ENCODE data around the gene GP5. TPM values are rescaled to one million over a fixed set of nuclear protein-coding genes. Genes with fewer than 3 reads are reported as not detected.

GP5 gene
- total RNA-seq, 2 experiments from 2014 or later = 0.62 to 0.64 TPM

DNA sequence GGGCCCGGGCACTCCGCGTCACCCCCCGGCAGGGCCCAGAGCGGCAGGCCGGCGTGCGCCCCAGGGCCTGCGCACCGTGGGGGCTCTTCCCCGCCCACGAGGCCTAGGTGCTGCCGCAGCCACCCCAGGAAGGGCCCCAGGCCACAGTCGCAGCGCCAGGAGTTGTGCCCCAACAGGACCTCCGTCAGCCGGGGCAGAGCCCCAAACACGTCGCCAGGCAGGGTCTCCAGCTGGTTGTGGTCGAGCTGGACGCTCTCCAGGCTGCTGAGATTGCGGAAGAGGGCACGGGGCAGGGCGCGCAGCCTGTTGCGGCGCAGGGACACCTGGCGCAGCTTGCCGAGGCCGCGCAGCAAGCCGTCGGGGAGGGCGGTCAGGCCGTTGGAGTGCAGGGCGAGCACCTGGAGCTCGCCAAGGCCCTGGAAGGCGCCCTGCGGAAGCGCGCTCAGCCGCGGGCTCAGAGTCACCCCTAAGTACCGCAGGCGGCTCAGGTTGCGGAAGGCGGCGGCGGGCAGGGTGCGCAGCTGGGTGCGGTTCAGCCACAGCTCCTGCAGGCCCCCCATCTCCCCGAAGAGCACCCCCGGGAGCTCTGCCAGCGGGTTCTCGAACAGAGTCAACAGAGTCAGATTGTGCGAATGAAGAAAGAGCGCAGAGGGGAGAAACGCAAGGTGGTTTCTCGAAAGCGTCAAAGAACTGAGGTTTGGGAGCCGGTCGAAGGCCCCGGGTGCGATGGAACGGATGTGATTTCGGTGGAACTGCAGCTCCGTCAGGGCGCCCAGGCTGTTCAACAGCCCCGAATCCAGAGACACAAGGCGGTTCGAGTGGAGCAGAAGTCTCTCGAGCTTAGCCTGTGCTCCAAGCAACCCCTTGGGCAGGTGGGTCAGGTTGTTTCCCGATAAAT is 2.0 kb downstream of the GP5 start:
- intact Hi-C loops (cut with micrococcal nuclease) = loop anchor here (1.0 to 5.0 kb wide), 8 partner anchors 52 to 620 kb away; partner anchors contain the start of genes ATP13A3, HES1 and TMEM44
- CTCF ChIA-PET = interaction anchor here (1.0 to 15.7 kb wide), 6 partner anchors 10 to 117 kb away, joined by 3 to 166 read pairs (median 17); no protein-coding TSS in a partner anchor
- H3K27ac Mint-ChIP-seq = no peak overlapping the region
- peaks cover 53% of the 10 kb centered on the region for H3K4me1 Mint-ChIP-seq (ENCODE audit: low read depth)
- H3K4me3 Mint-ChIP-seq = peak overlapping the region; percentile 76
- DNase-seq = peak; percentile 55
- no peaks in the 10 kb centered on the region for H3K9me3 Mint-ChIP-seq
- no peaks in the 10 kb centered on the region for H3K36me3 Mint-ChIP-seq (ENCODE audit: low read depth)
- H3K27me3 Mint-ChIP-seq (ENCODE audit: low read depth) = peaks cover 5% of the 10 kb centered on the region

DNA sequence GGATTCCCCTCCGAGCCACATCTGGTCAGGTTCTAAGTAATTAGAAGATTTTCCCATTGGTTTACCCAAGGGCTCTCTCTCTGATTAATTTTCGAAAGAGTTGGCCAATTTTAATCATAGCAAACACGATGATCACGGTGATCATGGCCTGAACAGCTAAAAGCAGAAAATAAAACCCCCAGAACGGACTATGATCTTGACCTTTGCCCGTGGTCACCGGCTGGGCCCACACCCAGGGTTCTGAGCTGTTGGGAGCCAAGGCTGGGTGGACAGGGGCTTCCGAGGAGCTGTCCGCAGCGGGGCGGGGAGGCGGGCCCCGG is 2.6 kb downstream of the GP5 start:
- Mint-ChIP-seq H3K4me1 (ENCODE audit: low read depth) (peaks cover 53% of the 10 kb centered on the region), H3K27me3 (ENCODE audit: low read depth) (peaks cover 5% of the 10 kb centered on the region), H3K9me3 (peaks cover 1% of the 10 kb centered on the region), H3K36me3 (ENCODE audit: low read depth) (no peaks in the 10 kb centered on the region), H3K27ac (peak overlapping the region; percentile 19), H3K4me3 (peak overlapping the region; percentile 42)
- CTCF ChIA-PET = interaction anchor here (1.2 to 15.7 kb wide), 5 partner anchors 10 to 63 kb away, joined by 3 to 166 read pairs (median 31); no protein-coding TSS in a partner anchor
- DNase-seq = no peak
- intact Hi-C loops (cut with micrococcal nuclease) = loop anchor here (1.0 to 5.0 kb wide), 8 partner anchors 52 to 619 kb away; partner anchors contain the start of genes ATP13A3, HES1 and TMEM44

- H3K9me3 Mint-ChIP-seq = peaks cover 6% of the 10 kb centered on the region
- H3K36me3 Mint-ChIP-seq (ENCODE audit: low read depth) = no peaks in the 10 kb centered on the region
- peak overlapping the region; percentile 21 for H3K27ac Mint-ChIP-seq
- H3K4me1 Mint-ChIP-seq (ENCODE audit: low read depth) = peaks cover 53% of the 10 kb centered on the region
- intact Hi-C loops (cut with micrococcal nuclease) = loop anchor here (1.0 to 5.0 kb wide), 8 partner anchors 51 to 619 kb away; partner anchors contain the start of genes ATP13A3, HES1 and TMEM44
- H3K4me3 Mint-ChIP-seq = peak overlapping the region; percentile 42
- DNase-seq = peak; percentile 85
- H3K27me3 Mint-ChIP-seq (ENCODE audit: low read depth) = peaks cover 5% of the 10 kb centered on the region
- CTCF ChIA-PET = interaction anchor here (0.6 to 15.7 kb wide), 8 partner anchors 8 to 70 kb away, joined by 3 to 166 read pairs (median 6); no protein-coding TSS in a partner anchor
Measured at GRCh38 chr3:194395778-194396538, 3.1 kb downstream of the GP5 start.

DNA sequence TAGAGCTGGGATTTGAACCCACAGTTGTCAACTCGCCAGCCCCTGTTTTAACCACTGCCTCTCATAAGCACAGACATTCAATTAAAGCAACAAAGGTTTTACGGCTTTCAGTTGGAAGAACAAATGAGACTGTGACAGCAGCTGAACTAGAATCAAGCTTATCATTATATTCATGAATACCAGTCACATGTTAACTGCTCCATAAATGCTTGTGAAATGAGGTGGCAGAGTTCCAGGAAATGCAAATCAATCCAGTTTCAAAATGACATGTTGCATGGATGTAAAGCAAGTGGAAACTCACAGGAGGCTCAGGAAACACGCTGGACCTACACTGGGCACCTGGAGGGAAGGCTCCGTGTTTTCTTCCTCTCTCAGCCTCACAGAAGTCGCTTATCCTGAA is 3.9 kb downstream of the GP5 start:
- peaks cover 11% of the 10 kb centered on the region for H3K9me3 Mint-ChIP-seq
- peak overlapping the region; percentile 13 for H3K27ac Mint-ChIP-seq
- peaks cover 5% of the 10 kb centered on the region for H3K27me3 Mint-ChIP-seq (ENCODE audit: low read depth)
- peak overlapping the region; percentile 11 for H3K4me3 Mint-ChIP-seq
- CTCF ChIA-PET = interaction anchor here (0.6 to 15.7 kb wide), 10 partner anchors 9 to 198 kb away, joined by 3 to 166 read pairs (median 4); no protein-coding TSS in a partner anchor
- H3K36me3 Mint-ChIP-seq (ENCODE audit: low read depth) = no peaks in the 10 kb centered on the region
- intact Hi-C loops (cut with micrococcal nuclease) = loop anchor here (5.0 kb wide), 2 partner anchors 237 to 618 kb away; partner anchors contain the start of gene TMEM44
- peaks cover 53% of the 10 kb centered on the region for H3K4me1 Mint-ChIP-seq (ENCODE audit: low read depth)
- peak; percentile 49 for DNase-seq

- intact Hi-C loops (cut with micrococcal nuclease) = no loop called here
- H3K4me1 Mint-ChIP-seq (ENCODE audit: low read depth) = peaks cover 27% of the 10 kb centered on the region
- peaks cover 1% of the 10 kb centered on the region for H3K36me3 Mint-ChIP-seq (ENCODE audit: low read depth)
- CTCF ChIA-PET = interaction anchor here (1.0 kb wide), 1 partner anchor 11 kb away, joined by 3 read pairs; no protein-coding TSS in a partner anchor
- H3K9me3 Mint-ChIP-seq = peaks cover 14% of the 10 kb centered on the region
- no peak overlapping the region for H3K27ac Mint-ChIP-seq
- peaks cover 2% of the 10 kb centered on the region for H3K27me3 Mint-ChIP-seq (ENCODE audit: low read depth)
- H3K4me3 Mint-ChIP-seq = no peak overlapping the region
- no peak for DNase-seq
Measured at GRCh38 chr3:194392576-194392975, 6.5 kb downstream of the GP5 start.

GRCh38 chr3:194390835-194391234 is 8.2 kb downstream of the GP5 start:
- intact Hi-C loops (cut with micrococcal nuclease) = no loop called here
- peaks cover 15% of the 10 kb centered on the region for H3K4me1 Mint-ChIP-seq (ENCODE audit: low read depth)
- peaks cover 14% of the 10 kb centered on the region for H3K9me3 Mint-ChIP-seq
- no peak overlapping the region for H3K4me3 Mint-ChIP-seq
- DNase-seq = no peak
- H3K36me3 Mint-ChIP-seq (ENCODE audit: low read depth) = peaks cover 1% of the 10 kb centered on the region
- H3K27ac Mint-ChIP-seq = no peak overlapping the region
- CTCF ChIA-PET = interaction anchor here (0.8 to 1.7 kb wide), 2 partner anchors 17 to 47 kb away, joined by 3 to 6 read pairs; no protein-coding TSS in a partner anchor
- H3K27me3 Mint-ChIP-seq (ENCODE audit: low read depth) = no peaks in the 10 kb centered on the region

DNA sequence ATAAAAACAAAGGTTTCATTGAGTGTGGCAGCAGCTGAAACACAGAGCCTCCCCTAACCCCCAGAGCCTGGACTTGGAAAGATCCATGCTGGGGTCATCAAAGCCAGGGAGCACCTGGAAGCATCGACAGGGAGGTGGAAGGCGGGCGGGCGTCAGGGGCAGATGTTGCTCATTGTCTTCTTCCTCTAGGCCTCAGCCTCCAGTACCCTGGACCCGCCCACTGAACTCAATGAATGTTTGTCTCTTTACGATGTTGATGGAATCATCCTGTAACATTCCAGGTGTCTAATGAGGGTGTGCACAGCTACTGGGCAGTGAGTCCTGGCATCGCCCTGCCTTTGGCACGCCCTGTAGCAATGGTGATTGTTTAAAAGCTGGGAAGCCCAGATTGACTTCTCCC is 9.8 kb downstream of the GP5 start:
- intact Hi-C loops (cut with micrococcal nuclease) = no loop called here
- CTCF ChIA-PET = interaction anchor here (1.0 to 1.6 kb wide), 3 partner anchors 9 to 45 kb away, joined by 3 to 5 read pairs (median 4); partner anchors contain the start of gene GP5
- no peak overlapping the region for H3K4me3 Mint-ChIP-seq

GRCh38 chr3:194387926-194388418 is 11.1 kb downstream of the GP5 start:
- Mint-ChIP-seq H3K27me3 (ENCODE audit: low read depth) (no peaks in the 10 kb centered on the region), H3K4me3 (no peak overlapping the region), H3K36me3 (ENCODE audit: low read depth) (peaks cover 1% of the 10 kb centered on the region), H3K27ac (no peak overlapping the region), H3K4me1 (ENCODE audit: low read depth) (no peaks in the 10 kb centered on the region), H3K9me3 (peaks cover 14% of the 10 kb centered on the region)
- intact Hi-C loops (cut with micrococcal nuclease) = no loop called here
- no peak for DNase-seq
- CTCF ChIA-PET = interaction anchor here (1.6 kb wide), 1 partner anchor 44 kb away, joined by 4 read pairs; no protein-coding TSS in a partner anchor

More for the DNA sequence above, 9.8 kb downstream of the GP5 start:
- no peak for DNase-seq
- no peaks in the 10 kb centered on the region for H3K27me3 Mint-ChIP-seq (ENCODE audit: low read depth)
- no peaks in the 10 kb centered on the region for H3K4me1 Mint-ChIP-seq (ENCODE audit: low read depth)
- peaks cover 14% of the 10 kb centered on the region for H3K9me3 Mint-ChIP-seq
- peaks cover 1% of the 10 kb centered on the region for H3K36me3 Mint-ChIP-seq (ENCODE audit: low read depth)
- H3K27ac Mint-ChIP-seq = no peak overlapping the region

DNA sequence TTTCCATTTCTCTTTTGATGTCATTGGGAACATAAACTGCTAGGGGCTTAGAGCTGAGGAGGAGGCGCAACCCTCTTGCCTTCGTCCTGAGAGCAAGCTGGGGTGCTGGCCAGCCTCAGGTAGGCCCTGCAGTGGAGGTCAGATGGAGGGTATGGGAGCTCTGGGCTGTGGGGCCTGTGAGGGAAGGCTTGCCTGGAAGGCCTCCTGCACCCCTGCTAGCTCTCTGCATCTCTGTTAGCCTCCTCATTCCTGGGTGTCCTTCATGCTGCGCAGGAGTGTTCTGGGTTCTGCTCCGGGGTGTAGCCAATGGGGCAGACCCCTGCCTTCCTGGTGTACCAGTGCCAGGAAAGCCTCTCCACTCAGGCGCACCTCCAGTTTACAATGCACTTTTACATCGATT is 11.8 kb downstream of the GP5 start:
- H3K27ac Mint-ChIP-seq = no peak overlapping the region
- H3K27me3 Mint-ChIP-seq (ENCODE audit: low read depth) = no peaks in the 10 kb centered on the region

GRCh38 chr3:194386648-194387047 is 12.4 kb downstream of the GP5 start:
- no peak for DNase-seq
- Mint-ChIP-seq H3K36me3 (ENCODE audit: low read depth) (peaks cover 1% of the 10 kb centered on the region), H3K27me3 (ENCODE audit: low read depth) (no peaks in the 10 kb centered on the region), H3K4me3 (no peak overlapping the region), H3K4me1 (ENCODE audit: low read depth) (no peaks in the 10 kb centered on the region), H3K9me3 (peaks cover 14% of the 10 kb centered on the region), H3K27ac (no peak overlapping the region)
- intact Hi-C loops (cut with micrococcal nuclease) = no loop called here
- CTCF ChIA-PET = interaction anchor here (0.8 to 1.4 kb wide), 2 partner anchors 43 to 53 kb away, joined by 3 to 5 read pairs; no protein-coding TSS in a partner anchor

More for the DNA sequence above, 11.8 kb downstream of the GP5 start:
- no peak for DNase-seq
- Mint-ChIP-seq H3K36me3 (ENCODE audit: low read depth) (peaks cover 1% of the 10 kb centered on the region), H3K4me3 (no peak overlapping the region), H3K9me3 (peaks cover 14% of the 10 kb centered on the region), H3K4me1 (ENCODE audit: low read depth) (no peaks in the 10 kb centered on the region)
- CTCF ChIA-PET = interaction anchor here (0.8 to 1.4 kb wide), 2 partner anchors 44 to 54 kb away, joined by 3 to 5 read pairs; no protein-coding TSS in a partner anchor
- intact Hi-C loops (cut with micrococcal nuclease) = no loop called here

DNA sequence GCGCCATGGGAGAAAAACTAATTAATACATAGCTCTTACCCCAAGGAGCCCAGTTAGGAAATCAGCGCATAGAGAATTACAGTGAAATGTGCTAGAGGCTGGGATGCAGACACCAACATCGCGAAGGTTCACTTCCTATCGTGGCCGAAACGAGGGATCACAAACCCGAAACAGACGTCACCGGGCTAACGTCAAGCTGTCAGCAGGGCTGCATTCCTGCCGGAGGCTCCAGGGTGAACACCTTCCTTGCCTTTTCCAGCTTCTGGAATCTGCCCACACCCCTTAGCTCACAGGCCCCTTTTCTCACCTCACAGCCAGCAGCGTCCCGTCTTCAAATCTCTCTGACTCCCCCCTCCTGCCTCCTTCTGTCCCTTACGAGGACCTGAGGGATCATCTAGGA is 13.0 kb downstream of the GP5 start:
- no peak overlapping the region for H3K27ac Mint-ChIP-seq
- intact Hi-C loops (cut with micrococcal nuclease) = no loop called here
- no peaks in the 10 kb centered on the region for H3K4me1 Mint-ChIP-seq (ENCODE audit: low read depth)
- H3K9me3 Mint-ChIP-seq = peaks cover 9% of the 10 kb centered on the region
- H3K36me3 Mint-ChIP-seq (ENCODE audit: low read depth) = peaks cover 1% of the 10 kb centered on the region
- no peak for DNase-seq
- CTCF ChIA-PET = interaction anchor here (1.0 to 1.4 kb wide), 2 partner anchors 10 to 42 kb away, joined by 3 to 5 read pairs; no protein-coding TSS in a partner anchor
- H3K27me3 Mint-ChIP-seq (ENCODE audit: low read depth) = no peaks in the 10 kb centered on the region
- H3K4me3 Mint-ChIP-seq = no peak overlapping the region

Data from activated naive CD4-positive, alpha-beta T cell treated with anti-CD3 and anti-CD28 coated beads for 36 hours (primary cell).